Activated effector memory CD4-positive, alpha-beta T cell treated with Interleukin-2 at 50 U/mL for 16 hours (primary cell): Measurements from ENCODE around the gene SFXN4.
"Not testable (repeated sequence)": the region's sequence is repeated elsewhere in the genome, so short reads cannot be mapped to it uniquely, and the experiment has no call there.

Experiments used
- DNase-seq: peaks from one replicate; pipeline ENCODE4 v3.0.0-alpha.2; 2020

The SFXN4 gene

GRCh38 chr10:119189811-119190282 is 24.3 kb upstream of the SFXN4 start:
- no peak for DNase-seq

- DNase-seq: no peak
These were observed 18.3 kb upstream of the SFXN4 start for GRCh38 chr10:119183664-119184412.

GRCh38 chr10:119180850-119181400 is 15.4 kb upstream of the SFXN4 start:
- DNase-seq: not testable (repeated sequence)

- DNase-seq: peak; percentile 89
These were observed 13.0 kb upstream of the SFXN4 start, which contains the start of gene PRDX3 for GRCh38 chr10:119178372-119179119. PRDX3 (minus strand) TSS chr10:119178812; CDS start chr10:119178790, 22 bp downstream.

GRCh38 chr10:119177708-119178371 is 12.3 kb upstream of the SFXN4 start:
- DNase-seq: no peak

GRCh38 chr10:119176166-119176565 is 10.7 kb upstream of the SFXN4 start:
- DNase-seq: no peak

GRCh38 chr10:119174109-119174508 is 8.6 kb upstream of the SFXN4 start:
- DNase-seq: no peak

- no peak for DNase-seq
These were observed 1.5 kb upstream of the SFXN4 start for GRCh38 chr10:119167041-119167440.

- no peak for DNase-seq
These were observed 1.1 kb upstream of the SFXN4 start for GRCh38 chr10:119166564-119166963.

- DNase-seq: no peak
These were observed 595 bp upstream of the SFXN4 start for GRCh38 chr10:119166118-119166500.

- DNase-seq: no peak
These were observed 2.9 kb downstream of the SFXN4 start for GRCh38 chr10:119162452-119163092.

- no peak for DNase-seq
These were observed 3.6 kb downstream of the SFXN4 start for GRCh38 chr10:119161680-119162451.

GRCh38 chr10:119159332-119159731 is 6.2 kb downstream of the SFXN4 start:
- DNase-seq: no peak

- DNase-seq: no peak
These were observed 11.9 kb downstream of the SFXN4 start for GRCh38 chr10:119153661-119154060.

GRCh38 chr10:119153041-119153440 is 12.5 kb downstream of the SFXN4 start:
- no peak for DNase-seq

GRCh38 chr10:119151601-119152000 is 13.9 kb downstream of the SFXN4 start:
- DNase-seq: not testable (repeated sequence)

GRCh38 chr10:119149729-119150128 is 15.8 kb downstream of the SFXN4 start:
- no peak for DNase-seq

- DNase-seq: no peak
These were observed 16.4 kb downstream of the SFXN4 start for GRCh38 chr10:119149157-119149556.

GRCh38 chr10:119143657-119144056 is 21.9 kb downstream of the SFXN4 start:
- DNase-seq: no peak

GRCh38 chr10:119140603-119141245 is 24.8 kb downstream of the SFXN4 start:
- DNase-seq: no peak

- peak; percentile 34 for DNase-seq
These were observed 25.9 kb downstream of the SFXN4 start for GRCh38 chr10:119139464-119140067.
